ENCODE measurements around the gene NTRK3. TPM values are rescaled to one million over a fixed set of nuclear protein-coding genes. Genes with fewer than 3 reads are reported as not detected.

Gene NTRK3
- total and polyA plus RNA-seq, 2 donors (not counting 3 experiments of a cell fraction or from before 2014, with no cell fraction given) = not detected

DNA sequence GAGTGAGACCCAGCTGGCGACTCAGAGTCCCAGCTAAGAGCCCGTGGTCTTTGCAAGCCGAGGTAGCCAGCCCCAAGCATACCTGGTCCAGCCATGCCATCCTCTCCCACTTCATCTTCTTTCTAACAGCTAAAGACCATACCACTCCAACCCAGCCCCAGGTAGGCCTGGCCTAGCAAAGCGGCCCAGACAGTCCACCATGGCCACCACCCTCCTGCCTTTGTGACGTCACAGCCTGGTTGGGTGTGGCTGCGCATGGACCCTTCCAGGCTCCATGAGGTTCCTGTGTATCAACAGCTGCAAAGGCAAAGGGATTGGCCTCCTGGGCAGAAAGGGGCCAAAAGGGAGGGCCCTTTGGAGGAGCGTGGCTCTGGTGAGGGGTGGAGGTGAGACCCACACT, 4.1 kb downstream of the NTRK3 start:
- Histone ChIP-seq H3K79me2 (ENCODE audit: control insufficient read depth, insufficient read depth, low read length) (no peaks in the 10 kb centered on the region), H3K4me1 (ENCODE audit: control insufficient read depth, extremely low read depth, insufficient read depth, low read length) (no peaks in the 10 kb centered on the region), H3K4me3 (replicated peaks in 1 of 3; ENCODE audit: insufficient read depth in 1 of 3, low read depth in 1 of 3, low read length in 3 of 3) (no peak overlapping the region), H3K9me1 (replicated peaks; ENCODE audit: control insufficient read depth, extremely low read depth, insufficient read depth, low read length) (no peaks in the 10 kb centered on the region), H4K20me1 (replicated peaks; ENCODE audit: control insufficient read depth, extremely low read depth, insufficient read depth, low read length) (no peaks in the 10 kb centered on the region), H2AFZ (ENCODE audit: low read depth, low read length) (no peak overlapping the region), H3K9me3 (replicated peaks; ENCODE audit: control insufficient read depth, insufficient read depth, low read length) (no peaks in the 10 kb centered on the region), H3K9ac (replicated peaks; ENCODE audit: extremely low read depth, insufficient read depth, low read length) (no peak overlapping the region), H3K4me2 (ENCODE audit: insufficient read depth, low read length) (no peak overlapping the region), H3K27ac (ENCODE audit: insufficient read depth, low read depth, low read length) (no peak overlapping the region), H3K27me3 (ENCODE audit: control insufficient read depth in 2 of 2, insufficient read depth in 2 of 2, low read length in 2 of 2) (peaks cover 25 to 32% of the 10 kb centered on the region in 2 experiments), H3K36me3 (ENCODE audit: control insufficient read depth in 2 of 2, extremely low read depth in 1 of 2, insufficient read depth in 2 of 2, low read length in 2 of 2) (no peaks in the 10 kb centered on the region)
- DNase-seq (ENCODE audit: low read depth, low spot score) (no peak), FAIRE-seq (no peak)
- dilution Hi-C loops (cut with MboI; ENCODE audit: extremely low pct_ligation_motif_present, low sequenced_read_pairs) = no loop called here
- CTCF ChIA-PET = interaction anchor here (1.6 kb wide), 1 partner anchor 17 kb away, joined by 5 read pairs; no protein-coding TSS in a partner anchor
- TF ChIP-seq POLR2AphosphoS5 (IDR thresholded peaks at IDR 0.05; ENCODE audit: insufficient read depth, low read depth, low read length) (no peak), GATA2 (IDR thresholded peaks at IDR 0.05; ENCODE audit: insufficient read depth, insufficient read length, low read depth, low read length) (no peak), EZH2 (IDR thresholded peaks at IDR 0.05; ENCODE audit: borderline replicate concordance, low read depth, low read length, severe bottlenecking) (no peak), FOS (IDR thresholded peaks at IDR 0.05; ENCODE audit: borderline replicate concordance, insufficient read depth, low read length) (no peak)
- TF ChIP-seq, protein P1, sequence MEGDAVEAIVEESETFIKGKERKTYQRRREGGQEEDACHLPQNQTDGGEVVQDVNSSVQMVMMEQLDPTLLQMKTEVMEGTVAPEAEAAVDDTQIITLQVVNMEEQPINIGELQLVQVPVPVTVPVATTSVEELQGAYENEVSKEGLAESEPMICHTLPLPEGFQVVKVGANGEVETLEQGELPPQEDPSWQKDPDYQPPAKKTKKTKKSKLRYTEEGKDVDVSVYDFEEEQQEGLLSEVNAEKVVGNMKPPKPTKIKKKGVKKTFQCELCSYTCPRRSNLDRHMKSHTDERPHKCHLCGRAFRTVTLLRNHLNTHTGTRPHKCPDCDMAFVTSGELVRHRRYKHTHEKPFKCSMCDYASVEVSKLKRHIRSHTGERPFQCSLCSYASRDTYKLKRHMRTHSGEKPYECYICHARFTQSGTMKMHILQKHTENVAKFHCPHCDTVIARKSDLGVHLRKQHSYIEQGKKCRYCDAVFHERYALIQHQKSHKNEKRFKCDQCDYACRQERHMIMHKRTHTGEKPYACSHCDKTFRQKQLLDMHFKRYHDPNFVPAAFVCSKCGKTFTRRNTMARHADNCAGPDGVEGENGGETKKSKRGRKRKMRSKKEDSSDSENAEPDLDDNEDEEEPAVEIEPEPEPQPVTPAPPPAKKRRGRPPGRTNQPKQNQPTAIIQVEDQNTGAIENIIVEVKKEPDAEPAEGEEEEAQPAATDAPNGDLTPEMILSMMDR (IDR thresholded peaks at IDR 0.05; ENCODE audit: extremely low read depth in 1 of 2, insufficient read depth in 1 of 2, low read depth in 1 of 2, low read length in 2 of 2) = no peak
- POLR2A ChIA-PET = no interaction called here
- intact Hi-C loops (cut with micrococcal nuclease) = no loop called here
- no TSS peak for BruUV-seq (replicated peaks)

DNA sequence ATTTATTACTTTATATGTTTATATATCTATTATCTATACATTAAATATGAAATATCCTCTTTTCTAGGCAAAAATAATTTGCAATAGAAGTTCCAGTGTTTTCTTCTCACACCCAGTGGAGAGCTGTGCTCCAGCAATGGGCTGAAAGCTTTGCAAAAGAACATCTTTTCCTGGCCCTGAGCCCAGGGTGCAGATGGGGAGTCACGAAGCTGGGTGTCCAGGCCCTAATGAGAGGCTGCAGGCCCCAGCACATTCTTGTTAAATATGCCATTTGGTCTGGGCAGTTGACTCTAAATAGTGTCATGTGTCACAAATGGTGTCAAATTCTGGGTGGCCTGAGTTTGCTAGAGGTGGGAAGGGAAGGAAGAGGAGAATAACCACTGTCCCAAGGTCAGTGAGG, 5.7 kb downstream of the NTRK3 start:
- no peaks in the 10 kb centered on the region for H3K9me3 ChIP-seq (replicated peaks; ENCODE audit: control insufficient read depth, insufficient read depth, low read length)

More for the DNA sequence above, 5.7 kb downstream of the NTRK3 start:
- no peak overlapping the region for H2AFZ ChIP-seq (ENCODE audit: low read depth, low read length)
- TF ChIP-seq POLR2AphosphoS5 (IDR thresholded peaks at IDR 0.05; ENCODE audit: insufficient read depth, low read depth, low read length) = no peak
- TF ChIP-seq, protein P2, sequence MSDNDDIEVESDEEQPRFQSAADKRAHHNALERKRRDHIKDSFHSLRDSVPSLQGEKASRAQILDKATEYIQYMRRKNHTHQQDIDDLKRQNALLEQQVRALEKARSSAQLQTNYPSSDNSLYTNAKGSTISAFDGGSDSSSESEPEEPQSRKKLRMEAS (IDR thresholded peaks at IDR 0.05; ENCODE audit: insufficient read depth, insufficient read length) = no peak
- TF ChIP-seq JUN (IDR thresholded peaks at IDR 0.05; ENCODE audit: borderline replicate concordance, insufficient read depth, insufficient read length, low read depth) = no peak
- TF ChIP-seq GATA2 (IDR thresholded peaks at IDR 0.05; ENCODE audit: insufficient read depth, insufficient read length, low read depth, low read length) = no peak
- no peak for TF ChIP-seq MYC (IDR thresholded peaks at IDR 0.05; ENCODE audit: low read depth, low read length)
- BruUV-seq (replicated peaks) = no TSS peak
- no peaks in the 10 kb centered on the region for H3K4me1 ChIP-seq (ENCODE audit: control insufficient read depth, extremely low read depth, insufficient read depth, low read length)
- no peaks in the 10 kb centered on the region for H3K9me1 ChIP-seq (replicated peaks; ENCODE audit: control insufficient read depth, extremely low read depth, insufficient read depth, low read length)
- ChIA-PET CTCF (interaction anchor here (1.3 kb wide), 1 partner anchor 9 kb away, joined by 3 read pairs; no protein-coding TSS in a partner anchor), POLR2A (interaction anchor here (0.7 kb wide), 1 partner anchor 11 kb away, joined by 4 read pairs; no protein-coding TSS in a partner anchor)
- intact Hi-C loops (cut with micrococcal nuclease) = no loop called here
- no peak for DNase-seq (ENCODE audit: low read depth, low spot score)
- no peaks in the 10 kb centered on the region for H3K79me2 ChIP-seq (ENCODE audit: control insufficient read depth, insufficient read depth, low read length)
- H3K9ac ChIP-seq (replicated peaks; ENCODE audit: extremely low read depth, insufficient read depth, low read length) = no peak overlapping the region
- H3K27me3 ChIP-seq (ENCODE audit: control insufficient read depth in 2 of 2, insufficient read depth in 2 of 2, low read length in 2 of 2) = peaks cover 16 to 21% of the 10 kb centered on the region in 2 experiments
- no peak for FAIRE-seq
- H3K4me3 ChIP-seq (replicated peaks in 1 of 3; ENCODE audit: insufficient read depth in 1 of 3, low read depth in 1 of 3, low read length in 3 of 3) = no peak overlapping the region
- no peak overlapping the region for H3K27ac ChIP-seq (ENCODE audit: insufficient read depth, low read depth, low read length)
- no peaks in the 10 kb centered on the region for H4K20me1 ChIP-seq (replicated peaks; ENCODE audit: control insufficient read depth, extremely low read depth, insufficient read depth, low read length)
- no peaks in the 10 kb centered on the region for H3K36me3 ChIP-seq (ENCODE audit: control insufficient read depth in 2 of 2, extremely low read depth in 1 of 2, insufficient read depth in 2 of 2, low read length in 2 of 2)
- no peak overlapping the region for H3K4me2 ChIP-seq (ENCODE audit: insufficient read depth, low read length)
- dilution Hi-C loops (cut with MboI; ENCODE audit: extremely low pct_ligation_motif_present, low sequenced_read_pairs) = no loop called here

All from endothelial cell of umbilical vein (primary cell).